Activated naive CD4-positive, alpha-beta T cell treated with anti-CD3 and anti-CD28 coated beads, Interleukin-2, amount 50 U/mL, for 72 hours (primary cell): ENCODE data around the gene GNGT1. TPM values are rescaled to one million over a fixed set of nuclear protein-coding genes. Genes with fewer than 3 reads are reported as not detected.

Experiments used
- ATAC-seq, 2 donors: fragments of 150-1000 bp; cut with Tn5 transposase; 2 replicates each; pipeline ENCODE4 v1.10.0; 2021; ENCODE audit warnings: mild to moderate bottlenecking in 2 of 2, moderate library complexity in 2 of 2
- DNase-seq, 2 donors: peaks; one replicate each; pipeline ENCODE4 v3.0.0; 2021 to 2022; ENCODE audit warnings: low spot score in 2 of 2
- H3K27ac Mint-ChIP-seq, 2 donors: one replicate each; pipeline ENCODE4 v1.8.0; 2022; ENCODE audit warnings: mild to moderate bottlenecking in 2 of 2, mixed read lengths in 2 of 2
- H3K36me3 Mint-ChIP-seq, 2 donors: one replicate each; pipeline ENCODE4 v1.8.0; 2022; ENCODE audit warnings: mixed read lengths in 2 of 2
- H3K9me3 Mint-ChIP-seq, 2 donors: one replicate each; pipeline ENCODE4 v1.8.0; 2022; ENCODE audit warnings: mixed read lengths in 2 of 2
- total RNA-seq, 2 donors: library from RNA; stranded (reverse); gene quantifications; one replicate each; pipeline ENCODE4 v1.2.3, GENCODE V29; 2022

GNGT1 gene
- not detected for total RNA-seq

GRCh38 chr7:93906267-93906666, at the start of gene GNGT1:
GNGT1 (plus strand) TSS chr7:93906567; CDS start chr7:93906747, 180 bp downstream.
- no peaks in the 10 kb centered on the region for H3K36me3 Mint-ChIP-seq
- no peaks in the 10 kb centered on the region for H3K9me3 Mint-ChIP-seq
- no peak within 1 kb of the TSS for H3K27ac Mint-ChIP-seq
- DNase-seq: no peak
- ATAC-seq: no peak

GRCh38 chr7:93858857-93859256, 47.5 kb upstream of the GNGT1 start:
- DNase-seq (no peak), ATAC-seq (no peak)
- H3K9me3 Mint-ChIP-seq: no peaks in the 10 kb centered on the region
- no peak overlapping the region for H3K27ac Mint-ChIP-seq
- H3K36me3 Mint-ChIP-seq: no peaks in the 10 kb centered on the region

- H3K36me3 Mint-ChIP-seq: no peaks in the 10 kb centered on the region
- no peak for ATAC-seq
- H3K27ac Mint-ChIP-seq: no peak overlapping the region
- no peak for DNase-seq
- no peaks in the 10 kb centered on the region for H3K9me3 Mint-ChIP-seq
These were observed 46.1 kb upstream of the GNGT1 start for GRCh38 chr7:93860261-93860660.

GRCh38 chr7:93861325-93861949, 44.9 kb upstream of the GNGT1 start:
- no peak for ATAC-seq
- no peaks in the 10 kb centered on the region for H3K9me3 Mint-ChIP-seq
- no peaks in the 10 kb centered on the region for H3K36me3 Mint-ChIP-seq
- no peak overlapping the region for H3K27ac Mint-ChIP-seq
- DNase-seq: no peak

DNA sequence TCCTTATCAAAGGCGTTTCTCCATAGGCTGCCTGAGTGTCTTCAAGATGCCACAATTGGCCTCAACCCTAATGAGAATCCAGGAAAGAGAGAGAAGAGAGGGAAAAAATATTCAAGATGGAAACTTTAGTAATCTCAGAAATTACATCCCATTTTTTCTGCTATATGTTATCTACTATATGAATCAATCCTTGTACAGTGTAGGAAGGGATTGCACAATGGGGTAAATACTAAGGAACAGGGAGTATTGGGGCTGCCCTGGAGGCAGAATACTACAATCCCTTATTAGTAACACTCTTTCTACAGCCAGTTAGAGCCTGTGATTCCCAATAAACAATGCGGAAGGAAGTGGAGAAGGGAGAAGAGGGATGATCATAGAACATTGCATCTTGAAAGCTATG, 43.7 kb upstream of the GNGT1 start:
- no peak for DNase-seq
- H3K9me3 Mint-ChIP-seq: no peaks in the 10 kb centered on the region
- no peaks in the 10 kb centered on the region for H3K36me3 Mint-ChIP-seq
- ATAC-seq: no peak
- no peak overlapping the region for H3K27ac Mint-ChIP-seq

- Mint-ChIP-seq H3K36me3 (no peaks in the 10 kb centered on the region), H3K27ac (no peak overlapping the region), H3K9me3 (no peaks in the 10 kb centered on the region)
- ATAC-seq: no peak
- DNase-seq: no peak
These were observed 39.5 kb upstream of the GNGT1 start for GRCh38 chr7:93866886-93867285.

- DNase-seq: no peak
- Mint-ChIP-seq H3K27ac (no peak overlapping the region), H3K9me3 (peaks cover 0 to 4% of the 10 kb centered on the region in 2 donors), H3K36me3 (no peaks in the 10 kb centered on the region)
- ATAC-seq: no peak
These were observed 32.3 kb upstream of the GNGT1 start for GRCh38 chr7:93873998-93874574.

DNA sequence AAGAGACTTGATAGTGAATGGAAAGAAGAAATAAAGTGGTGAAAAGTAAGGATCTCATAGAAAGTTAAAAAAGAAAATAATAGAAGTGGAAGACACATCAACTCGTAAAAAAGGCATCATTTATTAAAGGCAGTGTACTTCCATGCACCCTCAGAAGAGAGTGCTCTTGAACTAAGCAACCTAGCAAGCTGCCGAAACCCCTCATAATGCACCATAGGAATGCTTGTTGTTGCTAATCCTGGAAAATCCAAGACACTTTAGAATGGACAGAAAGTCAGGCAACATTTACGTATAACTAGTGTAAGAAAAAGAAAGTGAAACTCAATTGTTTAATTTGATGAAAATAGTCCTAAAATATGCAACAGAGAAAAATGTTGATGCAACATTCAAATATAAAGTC, 28.6 kb upstream of the GNGT1 start:
- no peak for ATAC-seq
- Mint-ChIP-seq H3K27ac (no peak overlapping the region), H3K36me3 (no peaks in the 10 kb centered on the region)

GRCh38 chr7:93879356-93879755, 27.0 kb upstream of the GNGT1 start:
- ATAC-seq (no peak), DNase-seq (no peak)
- H3K9me3 Mint-ChIP-seq: peaks cover 4 to 5% of the 10 kb centered on the region in 2 donors
- no peak overlapping the region for H3K27ac Mint-ChIP-seq
- H3K36me3 Mint-ChIP-seq: no peaks in the 10 kb centered on the region

More for the DNA sequence above, 28.6 kb upstream of the GNGT1 start:
- no peak for DNase-seq
- H3K9me3 Mint-ChIP-seq: peaks cover 4 to 9% of the 10 kb centered on the region in 2 donors

DNA sequence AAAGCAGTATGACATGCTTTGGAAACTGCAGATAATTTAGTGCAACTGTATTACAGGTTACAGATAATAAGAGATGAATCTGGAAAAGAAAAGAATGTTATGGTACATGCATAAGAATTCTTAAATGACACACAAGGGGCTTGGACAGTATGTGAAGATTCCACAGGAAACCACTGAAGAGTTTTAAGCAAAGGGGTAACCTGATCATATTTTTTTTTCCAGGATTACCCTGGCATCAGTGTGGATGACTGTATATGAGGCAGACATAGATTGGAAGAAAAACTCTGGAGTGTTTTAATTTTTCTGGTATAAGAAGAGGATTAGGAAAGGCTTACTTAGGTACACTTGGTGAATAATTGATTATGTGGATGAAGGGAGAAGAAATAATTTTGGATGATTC, 23.9 kb upstream of the GNGT1 start:
- no peak for DNase-seq
- Mint-ChIP-seq H3K36me3 (no peaks in the 10 kb centered on the region), H3K27ac (no peak overlapping the region), H3K9me3 (peaks cover 4 to 5% of the 10 kb centered on the region in 2 donors)
- no peak for ATAC-seq

DNA sequence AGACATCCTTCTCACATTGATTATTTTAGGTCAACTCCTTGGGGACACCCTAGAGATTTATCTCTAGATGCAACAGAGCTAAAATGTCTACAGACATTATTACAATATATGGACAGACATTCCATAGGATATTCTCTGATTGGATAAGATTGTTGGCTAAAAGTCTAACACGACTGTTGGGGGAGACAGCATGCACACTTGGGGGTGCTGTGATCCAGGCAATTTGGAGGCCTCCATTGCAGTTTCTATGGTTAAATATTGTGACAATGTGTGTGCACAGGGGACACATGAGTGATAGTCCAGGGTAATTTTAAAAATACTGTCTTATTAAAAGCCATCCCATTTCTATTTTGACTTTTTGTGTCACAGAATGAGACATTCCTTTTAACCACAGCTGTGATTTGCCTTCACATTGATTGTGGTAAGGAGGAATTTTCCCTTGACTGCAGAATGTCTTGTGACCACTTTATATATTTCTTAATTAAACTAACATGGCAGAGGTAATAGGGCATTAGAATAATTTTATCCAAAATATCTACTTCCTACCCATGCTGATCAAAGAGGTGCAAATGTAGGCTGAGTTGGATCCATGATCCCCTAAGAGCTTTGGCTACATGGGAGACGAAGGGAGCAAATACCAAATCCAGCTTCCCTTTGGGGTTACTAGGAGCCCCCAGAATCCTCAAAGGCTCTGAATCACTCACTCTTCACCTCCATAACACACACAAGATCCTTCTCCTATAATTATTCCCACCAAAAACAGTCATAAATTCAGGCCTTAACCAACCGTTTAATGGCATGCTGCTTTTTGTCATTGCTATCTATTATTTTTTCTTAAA, 23.1 kb upstream of the GNGT1 start:
- Mint-ChIP-seq H3K9me3 (peaks cover 4 to 5% of the 10 kb centered on the region in 2 donors), H3K27ac (no peak overlapping the region), H3K36me3 (no peaks in the 10 kb centered on the region)
- no peak for DNase-seq
- ATAC-seq: no peak

DNA sequence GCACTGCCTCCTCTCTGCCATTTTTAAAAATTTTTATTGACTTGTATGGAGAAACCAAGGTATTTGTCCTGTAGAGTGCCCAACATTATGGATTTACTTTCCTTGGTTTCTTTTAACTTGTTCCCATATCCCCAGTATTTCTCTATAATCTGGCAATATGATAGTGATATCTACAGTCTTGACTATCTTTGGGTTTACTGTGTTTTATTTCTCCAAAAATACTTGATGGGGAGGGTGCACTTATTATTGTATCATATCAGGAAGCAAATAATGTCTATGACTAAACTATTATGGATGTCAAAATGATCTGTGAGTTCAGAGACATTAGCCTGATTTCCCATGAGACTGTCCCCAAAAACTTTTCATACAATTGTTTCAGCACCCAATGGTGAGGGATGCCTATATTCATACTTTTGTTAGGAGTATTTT, 22.4 kb upstream of the GNGT1 start:
- H3K27ac Mint-ChIP-seq: no peak overlapping the region
- ATAC-seq (no peak), DNase-seq (no peak)
- no peaks in the 10 kb centered on the region for H3K36me3 Mint-ChIP-seq
- H3K9me3 Mint-ChIP-seq: peaks cover 4 to 5% of the 10 kb centered on the region in 2 donors

- ATAC-seq (no peak), DNase-seq (no peak)
- Mint-ChIP-seq H3K36me3 (peaks cover 0 to under 1% of the 10 kb centered on the region in 2 donors), H3K27ac (no peak overlapping the region), H3K9me3 (peaks cover 2% of the 10 kb centered on the region in 2 donors)
These were observed 21.8 kb upstream of the GNGT1 start for GRCh38 chr7:93884541-93884940.

DNA sequence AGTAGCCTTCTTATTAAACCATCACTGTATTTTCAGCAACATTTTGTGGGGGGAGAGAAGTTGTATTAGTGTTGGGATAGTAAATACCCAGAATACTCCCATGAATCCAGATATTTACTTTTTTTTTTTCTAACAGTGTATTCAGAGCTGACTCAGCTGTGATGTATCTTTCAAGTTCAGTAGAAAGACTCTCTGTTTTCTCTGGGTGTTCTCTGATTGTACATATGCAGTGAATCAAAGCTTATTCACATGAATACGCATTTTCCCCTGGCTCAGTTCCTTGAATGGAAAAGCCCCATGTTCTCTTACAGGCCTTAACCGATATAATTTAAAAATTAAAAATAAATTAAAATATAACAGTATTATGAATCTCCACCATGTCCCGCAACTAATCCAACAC, 17.1 kb upstream of the GNGT1 start:
- ATAC-seq: no peak
- no peak for DNase-seq
- Mint-ChIP-seq H3K27ac (no peak overlapping the region), H3K36me3 (peaks cover 0 to 7% of the 10 kb centered on the region in 2 donors), H3K9me3 (no peaks in the 10 kb centered on the region)

GRCh38 chr7:93890041-93890463, 16.3 kb upstream of the GNGT1 start:
- DNase-seq: peak in 1 of 2 donors; percentile 7
- H3K36me3 Mint-ChIP-seq: peaks cover 0 to 7% of the 10 kb centered on the region in 2 donors
- ATAC-seq: peak in 1 of 2 donors; percentile 48
- H3K27ac Mint-ChIP-seq: no peak overlapping the region
- H3K9me3 Mint-ChIP-seq: no peaks in the 10 kb centered on the region

GRCh38 chr7:93890464-93891068, 15.8 kb upstream of the GNGT1 start, which contains the start of gene TFPI2:
TFPI2 (minus strand) TSS chr7:93890753; CDS start chr7:93890678, 75 bp downstream.
- peak; percentile 9 to 67 for ATAC-seq
- peak in 1 of 2 donors; percentile 9 for DNase-seq
- H3K36me3 Mint-ChIP-seq: peaks cover 0 to 7% of the 10 kb centered on the region in 2 donors

DNA sequence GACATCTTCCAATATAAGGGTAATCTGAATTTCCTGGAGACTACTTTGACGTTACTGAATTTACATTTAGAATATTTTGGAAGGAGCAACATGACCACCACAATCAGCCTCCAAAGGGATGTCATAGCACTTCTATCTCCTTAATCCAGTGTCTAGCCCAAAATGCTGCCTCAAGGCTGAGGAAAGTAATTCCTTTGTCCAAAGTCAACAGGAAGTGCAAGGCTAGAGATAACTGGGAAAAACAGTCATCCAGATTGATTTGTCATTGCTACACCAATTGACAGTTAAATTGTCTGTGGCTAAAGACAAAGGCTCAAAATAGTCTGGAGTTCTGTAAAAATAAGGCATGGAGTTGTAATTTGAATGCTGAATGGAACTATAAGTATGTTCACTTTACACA, 11.9 kb upstream of the GNGT1 start:
- Mint-ChIP-seq H3K9me3 (no peaks in the 10 kb centered on the region), H3K36me3 (peaks cover 0 to 7% of the 10 kb centered on the region in 2 donors), H3K27ac (no peak overlapping the region)
- DNase-seq: no peak
- no peak for ATAC-seq

More at GRCh38 chr7:93890464-93891068, 15.8 kb upstream of the GNGT1 start, which contains the start of gene TFPI2:
- no peak within 1 kb of the TSS for H3K27ac Mint-ChIP-seq
- no peaks in the 10 kb centered on the region for H3K9me3 Mint-ChIP-seq
